HEK293T (cell line): Measurements from ENCODE around the gene HEYL.

Source experiments
- ARNT ChIP-seq: fragments of 450-650 bp; IDR thresholded peaks from 2 replicates; pipeline ENCODE4 v1.6.1; 2017; ENCODE audit warnings: mild to moderate bottlenecking
- BHLHE40 ChIP-seq: fragments of 450-650 bp; IDR thresholded peaks from 2 replicates; pipeline ENCODE4 v1.6.1; 2016; ENCODE audit warnings: mild to moderate bottlenecking, moderate library complexity, borderline replicate concordance
- ELF4 ChIP-seq: fragments of 450-650 bp; IDR thresholded peaks from 2 replicates; pipeline ENCODE4 v1.6.1; 2017; ENCODE audit warnings: antibody characterized with exemption
- FOXA1 ChIP-seq: fragments of 450-650 bp; IDR thresholded peaks from 2 replicates; pipeline ENCODE4 v1.6.1; 2016; ENCODE audit warnings: mild to moderate bottlenecking
- FOXM1 ChIP-seq: fragments of 450-650 bp; IDR thresholded peaks from 2 replicates; pipeline ENCODE4 v1.6.1; 2017; ENCODE audit warnings: mild to moderate bottlenecking, borderline replicate concordance
- HDGF ChIP-seq: fragments of 450-650 bp; IDR thresholded peaks from 2 replicates; pipeline ENCODE4 v1.6.1; 2017; ENCODE audit warnings: antibody characterized with exemption, borderline replicate concordance
- LEF1 ChIP-seq: fragments of 450-650 bp; IDR thresholded peaks from 2 replicates; pipeline ENCODE4 v1.6.1; 2017; ENCODE audit warnings: mild to moderate bottlenecking, borderline replicate concordance
- NFRKB ChIP-seq: fragments of 450-650 bp; IDR thresholded peaks from 2 replicates; pipeline ENCODE4 v1.6.1; 2016; ENCODE audit warnings: mild to moderate bottlenecking, moderate library complexity
- PKNOX1 ChIP-seq: fragments of 450-650 bp; IDR thresholded peaks from 2 replicates; pipeline ENCODE4 v1.6.1; 2016
- SP1 ChIP-seq: fragments of 450-650 bp; IDR thresholded peaks from 2 replicates; pipeline ENCODE4 v1.6.1; 2017
- SUZ12 ChIP-seq: fragments of 450-650 bp; IDR thresholded peaks from 2 replicates; pipeline ENCODE4 v1.6.1; 2016; ENCODE audit warnings: mild to moderate bottlenecking
- TARDBP ChIP-seq: fragments of 450-650 bp; IDR thresholded peaks from 2 replicates; pipeline ENCODE4 v1.6.1; 2016

- TF ChIP-seq ELF4 (no peak), LEF1 (no peak), TARDBP (no peak), PKNOX1 (no peak), FOXM1 (no peak), NFRKB (no peak), BHLHE40 (no peak), SUZ12 (no peak), HDGF (no peak), FOXA1 (no peak), SP1 (no peak), ARNT (no peak)
Measured at GRCh38 chr1:39622427-39622826, 17.0 kb downstream of the HEYL start.
